Ovary (tissue), 3 donors: Measurements from ENCODE around the gene SLC38A4.

Experiments
- CTCF ChIP-seq, 3 donors: fragments of 450-650 bp in 2 of 3; fragments of 200-600 bp in 1 of 3; IDR thresholded peaks; one replicate each; pipeline versions ENCODE4 v1.5.1 to v1.8.0; 2016 to 2022; ENCODE audit warnings: antibody characterized with exemption in 3 of 3, mild to moderate bottlenecking in 1 of 3
- POLR2A ChIP-seq: fragments of 450-650 bp; IDR thresholded peaks from one replicate; pipeline ENCODE4 v1.6.1; 2017; ENCODE audit warnings: antibody characterized with exemption, mild to moderate bottlenecking, moderate library complexity
- donor health status: DM: no; HTN: no; CAD: no.

- TF ChIP-seq POLR2A (no peak), CTCF (IDR thresholded peaks at IDR 0.05) (no peak)
These were observed 102.0 kb downstream of the SLC38A4 start for GRCh38 chr12:46723629-46724419.
